Thyroid gland (tissue), 4 donors: ENCODE results near the gene ANKRD40CL.

Source experiments
- POLR2A ChIP-seq, 2 donors: fragments of 450-650 bp; IDR thresholded peaks; one replicate each; pipeline ENCODE4 v1.6.1; 2017; ENCODE audit warnings: antibody characterized with exemption in 2 of 2, mild to moderate bottlenecking in 2 of 2, moderate library complexity in 1 of 2
- TF ChIP-seq, protein P1 (sequence below), 6 experiments: fragments of 200-600 bp in 3 of 6; fragments of 450-650 bp in 3 of 6; sonication (generic) in 3 of 6; IDR thresholded peaks; one replicate each; pipeline ENCODE4 v1.5.1; 2016 to 2019; ENCODE audit warnings: antibody characterized with exemption in 6 of 6, mild to moderate bottlenecking in 2 of 6, inconsistent platforms in 1 of 6, moderate library complexity in 1 of 6

DNA sequence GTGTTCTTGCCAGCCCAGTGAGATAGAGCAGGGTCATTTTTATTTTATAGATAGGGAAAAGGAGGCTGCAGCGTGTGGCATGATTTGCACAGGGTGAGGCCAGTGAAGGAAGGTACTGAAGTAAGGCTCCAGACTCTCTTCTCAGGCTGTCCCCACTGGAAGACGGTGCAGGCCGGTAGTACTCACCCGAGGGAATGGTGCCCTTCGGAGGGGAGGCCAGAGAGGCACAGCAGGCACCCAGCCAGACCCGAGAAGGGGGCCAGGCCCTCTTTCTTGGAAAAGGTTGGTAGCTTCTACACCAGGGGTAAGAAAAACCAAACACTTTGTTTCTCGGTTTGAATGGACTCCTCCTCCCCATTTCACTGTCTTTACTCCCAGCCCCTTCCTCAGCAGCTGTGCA is 288 bp downstream of the ANKRD40CL start:
- TF ChIP-seq, protein P1, sequence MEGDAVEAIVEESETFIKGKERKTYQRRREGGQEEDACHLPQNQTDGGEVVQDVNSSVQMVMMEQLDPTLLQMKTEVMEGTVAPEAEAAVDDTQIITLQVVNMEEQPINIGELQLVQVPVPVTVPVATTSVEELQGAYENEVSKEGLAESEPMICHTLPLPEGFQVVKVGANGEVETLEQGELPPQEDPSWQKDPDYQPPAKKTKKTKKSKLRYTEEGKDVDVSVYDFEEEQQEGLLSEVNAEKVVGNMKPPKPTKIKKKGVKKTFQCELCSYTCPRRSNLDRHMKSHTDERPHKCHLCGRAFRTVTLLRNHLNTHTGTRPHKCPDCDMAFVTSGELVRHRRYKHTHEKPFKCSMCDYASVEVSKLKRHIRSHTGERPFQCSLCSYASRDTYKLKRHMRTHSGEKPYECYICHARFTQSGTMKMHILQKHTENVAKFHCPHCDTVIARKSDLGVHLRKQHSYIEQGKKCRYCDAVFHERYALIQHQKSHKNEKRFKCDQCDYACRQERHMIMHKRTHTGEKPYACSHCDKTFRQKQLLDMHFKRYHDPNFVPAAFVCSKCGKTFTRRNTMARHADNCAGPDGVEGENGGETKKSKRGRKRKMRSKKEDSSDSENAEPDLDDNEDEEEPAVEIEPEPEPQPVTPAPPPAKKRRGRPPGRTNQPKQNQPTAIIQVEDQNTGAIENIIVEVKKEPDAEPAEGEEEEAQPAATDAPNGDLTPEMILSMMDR (IDR thresholded peaks at IDR 0.05): no peak
- TF ChIP-seq POLR2A (IDR thresholded peaks at IDR 0.05): no peak
